Psoas muscle (tissue), 8 donors: Measurements from ENCODE around the gene CXXC5. TPM values are rescaled to one million over a fixed set of nuclear protein-coding genes. Genes with fewer than 3 reads are reported as not detected.

ENCODE experiments used
- ATAC-seq, 4 donors: fragments of 200-7000 bp; cut with Tn5 transposase; one replicate each; pipeline ENCODE4 v1.9.1; 2020; ENCODE audit warnings: moderate library complexity in 3 of 4, mild to moderate bottlenecking in 2 of 4
- DNase-seq, 2 donors: peaks; one replicate each; pipeline ENCODE4 v3.0.0-alpha.2; 2020
- H3K27ac ChIP-seq: fragments of 200-600 bp; one replicate; pipeline ENCODE4 v1.8.0; 2022
- H3K27me3 ChIP-seq, 3 donors: fragments of 200-600 bp in 1 of 3; one replicate each; pipeline versions ENCODE4 v1.6.1 to v1.8.0; 2013 to 2022; ENCODE audit warnings: low read length in 2 of 3, mild to moderate bottlenecking in 2 of 3, moderate library complexity in 1 of 3; ENCODE audit not compliant: insufficient read depth in 3 of 3
- H3K36me3 ChIP-seq, 2 donors: fragments of 200-600 bp in 1 of 2; one replicate each; pipeline versions ENCODE4 v1.6.1 to v1.8.0; 2013 to 2022; ENCODE audit warnings: low read depth in 1 of 2, mild to moderate bottlenecking in 1 of 2, moderate library complexity in 1 of 2; ENCODE audit not compliant: insufficient read depth in 1 of 2
- H3K4me1 ChIP-seq: fragments of 200-600 bp; one replicate; pipeline ENCODE4 v1.8.0; 2022
- H3K4me3 ChIP-seq: fragments of 200-600 bp; one replicate; pipeline ENCODE4 v1.8.0; 2022; ENCODE audit warnings: mild to moderate bottlenecking
- H3K9me3 ChIP-seq: fragments of 200-600 bp; one replicate; pipeline ENCODE4 v1.8.0; 2022
- WGBS, 3 donors: extraction: QIAGEN DNeasy Blood & Tissue Kit; methylation state at CpG; one replicate each; pipeline versions ENCODE4 v1.1.6 to v1.1.7; 2013; 5-methylcytosine and 5-hydroxymethylcytosine counted together
- intact Hi-C, 2 donors: fragments of 100-400 bp; cut with DNase I; formaldehyde crosslinking; loops; one replicate each; pipeline versions ENCODE4 v1.11.0 to v1.14.2; 2022
- polyA plus RNA-seq, 3 donors: library from polyadenylated mRNA; stranded (reverse); fragments of 200-250 nt; gene quantifications; one replicate each; pipeline ENCODE4 v1.2.3, GENCODE V29; 2013
- total RNA-seq, 4 donors: library from RNA; stranded (reverse); fragmentation: NEBNext Ultra II Directional in 2 of 4; extraction: Animal tissue kit (Norgen Biotek cat#: 25700) in 2 of 4; gene quantifications; one replicate each; pipeline versions ENCODE4 v1.2.1 to v1.2.4, GENCODE V29; 2021 to 2023
- TF ChIP-seq, protein P1 (sequence below): fragments of 200-600 bp; IDR thresholded peaks from one replicate; pipeline ENCODE4 v1.8.0; 2022; ENCODE audit warnings: antibody characterized with exemption
- donor health status: healthy with polysubstance abuse.
- donor health status: DM: no; HTN: no; CAD: no; lungs with moderate emphysema.
- donor health status: Bipolar disorder and iron deficiency.
- donor health status: healthy.
- donor health status: DM: yes; HTN: yes; CAD: no.
- donor health status: DM: no; HTN: no; CAD: no.
- donor health status: DM: no; HTN: no; CAD: no.
- donor health status: DM: yes; HTN: yes; CAD: no.

The CXXC5 gene
- total and polyA plus RNA-seq, 7 donors: 24.5 to 88.3 (median 47.2) TPM

GRCh38 chr5:139687656-139688055 is 39.5 kb downstream of the CXXC5 start:
- DNase-seq (no peak), ATAC-seq (no peak)
- Histone ChIP-seq H3K4me1 (peaks cover 78% of the 10 kb centered on the region), H3K9me3 (no peaks in the 10 kb centered on the region), H3K27ac (peak overlapping the region; percentile 94), H3K4me3 (no peak overlapping the region), H3K36me3 (peaks cover 0 to 20% of the 10 kb centered on the region in 2 donors), H3K27me3 (no peaks in the 10 kb centered on the region)
- TF ChIP-seq, protein P1, sequence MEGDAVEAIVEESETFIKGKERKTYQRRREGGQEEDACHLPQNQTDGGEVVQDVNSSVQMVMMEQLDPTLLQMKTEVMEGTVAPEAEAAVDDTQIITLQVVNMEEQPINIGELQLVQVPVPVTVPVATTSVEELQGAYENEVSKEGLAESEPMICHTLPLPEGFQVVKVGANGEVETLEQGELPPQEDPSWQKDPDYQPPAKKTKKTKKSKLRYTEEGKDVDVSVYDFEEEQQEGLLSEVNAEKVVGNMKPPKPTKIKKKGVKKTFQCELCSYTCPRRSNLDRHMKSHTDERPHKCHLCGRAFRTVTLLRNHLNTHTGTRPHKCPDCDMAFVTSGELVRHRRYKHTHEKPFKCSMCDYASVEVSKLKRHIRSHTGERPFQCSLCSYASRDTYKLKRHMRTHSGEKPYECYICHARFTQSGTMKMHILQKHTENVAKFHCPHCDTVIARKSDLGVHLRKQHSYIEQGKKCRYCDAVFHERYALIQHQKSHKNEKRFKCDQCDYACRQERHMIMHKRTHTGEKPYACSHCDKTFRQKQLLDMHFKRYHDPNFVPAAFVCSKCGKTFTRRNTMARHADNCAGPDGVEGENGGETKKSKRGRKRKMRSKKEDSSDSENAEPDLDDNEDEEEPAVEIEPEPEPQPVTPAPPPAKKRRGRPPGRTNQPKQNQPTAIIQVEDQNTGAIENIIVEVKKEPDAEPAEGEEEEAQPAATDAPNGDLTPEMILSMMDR: no peak
- intact Hi-C loops: no loop called here
- WGBS, 3 donors: 25 to 32% (median 31%) methylated on average over 6 of the region's 6 CpGs

DNA sequence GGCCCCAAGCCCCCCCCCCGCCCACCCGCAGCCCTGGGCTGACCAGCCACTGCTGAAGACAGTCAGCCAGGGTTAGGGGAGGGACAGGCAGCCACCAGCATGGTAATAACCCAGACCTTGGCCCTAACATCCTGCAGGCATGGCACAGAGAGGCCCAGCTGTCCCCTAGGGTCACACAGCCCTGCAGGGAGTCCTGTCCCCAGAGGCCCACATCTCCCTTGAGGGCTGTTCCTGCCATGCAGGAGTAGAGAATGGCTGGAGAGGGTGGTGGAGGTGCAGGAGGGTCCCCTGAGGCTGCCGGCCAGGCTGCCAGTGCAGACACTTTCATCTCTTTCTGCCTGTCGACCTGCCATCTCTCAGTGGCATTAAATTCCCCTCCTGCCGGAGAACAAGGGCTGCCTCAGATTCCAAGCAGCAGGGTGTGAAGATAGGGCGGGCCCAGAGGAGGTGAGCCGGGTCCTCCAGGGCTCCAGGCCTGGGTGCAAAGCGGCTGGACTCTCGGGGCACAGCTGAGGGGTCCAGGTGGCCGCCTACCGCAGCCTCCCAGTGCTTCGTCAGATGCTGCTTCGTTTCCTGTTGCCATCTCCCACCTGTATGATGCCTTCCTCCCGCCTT is 40.0 kb downstream of the CXXC5 start:
- peaks cover 83% of the 10 kb centered on the region for H3K4me1 ChIP-seq

GRCh38 chr5:139688751-139689372 is 40.7 kb downstream of the CXXC5 start:
- Histone ChIP-seq H3K27ac (peak overlapping the region; percentile 94), H3K4me1 (peaks cover 81% of the 10 kb centered on the region), H3K4me3 (no peak overlapping the region), H3K27me3 (no peaks in the 10 kb centered on the region), H3K36me3 (peaks cover 0 to 8% of the 10 kb centered on the region in 2 donors), H3K9me3 (no peaks in the 10 kb centered on the region)
- DNase-seq: no peak
- TF ChIP-seq, protein P1: no peak
- ATAC-seq: no peak
- WGBS, 3 donors: 53 to 68% (median 56%) methylated on average over 8 of the region's 8 CpGs
- intact Hi-C loops: no loop called here

More for the DNA sequence above, 40.0 kb downstream of the CXXC5 start:
- 51 to 69% (median 51%) methylated on average over 13 to 14 of the region's 14 CpGs for WGBS, 3 donors
- peak overlapping the region; percentile 94 for H3K27ac ChIP-seq
- intact Hi-C loops: no loop called here
- H3K4me3 ChIP-seq: no peak overlapping the region
- DNase-seq (no peak), ATAC-seq (no peak)
- H3K27me3 ChIP-seq: no peaks in the 10 kb centered on the region
- TF ChIP-seq, protein P1: no peak
- peaks cover 0 to 15% of the 10 kb centered on the region in 2 donors for H3K36me3 ChIP-seq
- no peaks in the 10 kb centered on the region for H3K9me3 ChIP-seq

DNA sequence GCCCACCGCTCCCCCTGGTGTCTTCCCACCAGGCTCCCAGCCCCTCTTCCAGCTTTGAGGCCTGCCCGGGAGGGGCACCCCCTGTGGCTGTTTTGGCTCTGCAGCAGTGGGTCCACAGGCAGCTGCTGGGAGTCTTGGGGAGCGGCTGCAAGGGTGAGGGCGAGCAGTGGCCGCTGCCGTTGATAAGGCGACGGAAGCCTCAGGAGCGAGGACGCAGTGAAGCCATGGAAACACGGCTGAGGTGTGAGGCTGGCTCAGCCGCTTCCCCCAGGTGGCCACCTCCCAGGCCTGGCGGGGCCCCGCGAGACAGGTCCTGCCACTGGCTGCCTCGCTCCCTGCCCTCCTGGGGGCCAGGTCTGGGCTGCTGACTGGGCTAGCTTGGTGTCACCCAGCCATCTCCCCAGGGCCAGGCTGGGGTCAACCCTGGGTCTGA is 41.5 kb downstream of the CXXC5 start:
- peaks cover 73% of the 10 kb centered on the region for H3K4me1 ChIP-seq
- peak in 2 of 4 donors; percentile 8 to 19 for ATAC-seq

More for the DNA sequence above, 41.5 kb downstream of the CXXC5 start:
- H3K27me3 ChIP-seq: no peaks in the 10 kb centered on the region
- TF ChIP-seq, protein P1: no peak
- no peaks in the 10 kb centered on the region for H3K9me3 ChIP-seq
- WGBS, 3 donors: 22 to 47% (median 25%) methylated on average over 15 to 16 of the region's 16 CpGs
- DNase-seq: no peak
- peak overlapping the region; percentile 34 for H3K27ac ChIP-seq
- peak overlapping the region; percentile 12 for H3K4me3 ChIP-seq
- intact Hi-C loops: loop anchor here (2.0 to 5.0 kb wide), 2 partner anchors 55 to 73 kb away; no protein-coding TSS in a partner anchor
- peaks cover 0 to under 1% of the 10 kb centered on the region in 2 donors for H3K36me3 ChIP-seq
